Measurements from ENCODE around the gene KRTAP10-5.

Gene KRTAP10-5

DNA sequence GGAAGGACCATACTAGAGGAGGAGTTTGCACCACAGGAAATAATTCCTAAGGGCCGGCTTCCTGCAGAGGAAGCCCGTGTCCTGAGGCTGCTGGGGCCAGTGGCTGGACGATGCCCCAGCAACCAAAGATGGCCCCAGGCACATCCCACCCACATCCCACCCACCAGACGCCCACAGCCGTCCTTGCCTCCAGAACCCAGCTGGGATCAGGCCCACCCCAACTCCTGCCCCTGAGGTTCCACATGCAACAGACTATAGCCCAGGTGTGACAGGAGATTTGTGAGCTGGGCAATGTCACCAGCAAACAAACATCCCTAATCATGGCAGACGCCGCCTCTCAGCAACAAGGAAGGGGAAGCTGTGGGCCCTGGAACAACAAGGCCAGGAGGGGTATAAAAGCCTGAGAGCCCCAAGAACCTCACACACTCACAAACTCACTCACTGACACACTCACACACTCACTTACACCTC lies 46.3 kb upstream of the KRTAP10-5 start, which contains the start of gene KRTAP10-9:
Gene KRTAP10-9 (plus strand): TSS at position 421 of the 471 bp plus-strand sequence. CDS start 79 bp downstream, outside the sequence.
- H2BK5ac ChIP-seq (ENCODE audit: low read length) = no peak within 1 kb of the TSS
- peak within 1 kb of the TSS; percentile 67 for H3K18ac ChIP-seq (ENCODE audit: low read length)
- DNase-seq (ENCODE audit: low spot score) = no peak
- H3K9me3 ChIP-seq (replicated peaks in 1 of 2; ENCODE audit: control insufficient read depth in 2 of 2, insufficient read depth in 1 of 2, low read depth in 1 of 2, low read length in 2 of 2) = peaks cover 4 to 8% of the 10 kb centered on the region in 2 donors
- WGBS, 2 donors (ENCODE audit: extremely low coverage in 2 of 2, insufficient read length in 2 of 2, insufficient replicate concordance in 1 of 2) = no CpG with 5 or more reads among the region's 7 CpGs
- no peaks in the 10 kb centered on the region for H3K4me1 ChIP-seq (ENCODE audit: control insufficient read depth in 2 of 2, insufficient read depth in 1 of 2, low read depth in 1 of 2, low read length in 2 of 2)
- no peak within 1 kb of the TSS for H2BK15ac ChIP-seq (ENCODE audit: low read length)
- H3K23ac ChIP-seq (ENCODE audit: low read depth, low read length, poor library complexity) = no peak within 1 kb of the TSS
- no peaks in the 10 kb centered on the region for H3K79me1 ChIP-seq (ENCODE audit: low read depth, low read length)
- no peak within 1 kb of the TSS for H3K9ac ChIP-seq (ENCODE audit: low read depth, low read length, poor library complexity)
- no peak within 1 kb of the TSS for H2AFZ ChIP-seq (ENCODE audit: low read length)
- peak within 1 kb of the TSS in 1 of 2 donors; percentile 28 for H3K4me3 ChIP-seq (ENCODE audit: low read length in 2 of 2)
- H3K14ac ChIP-seq (ENCODE audit: low read length) = peak within 1 kb of the TSS; percentile 28
- H3K36me3 ChIP-seq (replicated peaks in 1 of 2; ENCODE audit: control insufficient read depth in 2 of 2, insufficient read depth in 2 of 2, low read length in 2 of 2) = no peaks in the 10 kb centered on the region
- no peak within 1 kb of the TSS for H2BK120ac ChIP-seq (ENCODE audit: low read depth, low read length)
- H3K27ac ChIP-seq (replicated peaks; ENCODE audit: low read length) = no peak within 1 kb of the TSS
- no peak within 1 kb of the TSS for H3K4ac ChIP-seq (ENCODE audit: low read length)
- H4K91ac ChIP-seq (ENCODE audit: low read depth, low read length, poor library complexity) = no peak within 1 kb of the TSS
- no peak within 1 kb of the TSS for H3K4me2 ChIP-seq (ENCODE audit: insufficient read depth, low read length, poor library complexity, severe bottlenecking)
- H2AK5ac ChIP-seq (ENCODE audit: low read depth, low read length) = no peak within 1 kb of the TSS
- H3K27me3 ChIP-seq (ENCODE audit: control insufficient read depth in 3 of 3, insufficient read depth in 3 of 3, low read depth in 1 of 3, low read length in 3 of 3) = no peaks in the 10 kb centered on the region
- peak within 1 kb of the TSS; percentile 77 for H4K8ac ChIP-seq (ENCODE audit: low read depth, low read length)
- H2BK12ac ChIP-seq (ENCODE audit: low read length) = peak within 1 kb of the TSS; percentile 92

DNA sequence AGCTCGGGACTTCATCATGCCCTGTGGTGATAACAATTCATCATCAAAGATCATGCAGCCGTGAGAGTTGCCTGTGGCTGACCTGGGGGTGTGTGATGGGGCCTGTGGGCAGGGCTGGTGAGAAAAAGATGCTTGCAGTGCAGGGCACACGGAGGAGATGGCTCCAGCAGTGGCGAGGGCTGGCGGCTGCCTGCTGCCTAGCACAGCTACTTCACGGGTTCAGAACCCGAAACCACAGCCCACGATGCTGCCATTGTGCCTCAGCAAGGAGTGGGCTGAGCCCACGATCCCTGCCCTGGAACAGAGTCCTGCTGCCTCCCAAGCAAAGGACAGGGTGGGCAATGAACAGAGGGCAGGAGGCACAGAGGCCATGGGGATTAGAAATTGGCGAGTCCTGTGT lies 45.9 kb upstream of the KRTAP10-5 start:
- Histone ChIP-seq H3K23ac (ENCODE audit: low read depth, low read length, poor library complexity) (no peak overlapping the region), H2BK120ac (ENCODE audit: low read depth, low read length) (no peak overlapping the region), H3K18ac (ENCODE audit: low read length) (peak overlapping the region; percentile 50), H3K4me3 (ENCODE audit: low read length in 2 of 2) (no peak overlapping the region), H3K4me1 (ENCODE audit: control insufficient read depth in 2 of 2, insufficient read depth in 1 of 2, low read depth in 1 of 2, low read length in 2 of 2) (no peaks in the 10 kb centered on the region), H2AK5ac (ENCODE audit: low read depth, low read length) (no peak overlapping the region), H3K4me2 (ENCODE audit: insufficient read depth, low read length, poor library complexity, severe bottlenecking) (no peak overlapping the region), H3K14ac (ENCODE audit: low read length) (no peak overlapping the region), H4K91ac (ENCODE audit: low read depth, low read length, poor library complexity) (no peak overlapping the region), H4K8ac (ENCODE audit: low read depth, low read length) (no peak overlapping the region), H3K27ac (replicated peaks; ENCODE audit: low read length) (no peak overlapping the region), H2AFZ (ENCODE audit: low read length) (no peak overlapping the region), H3K9ac (ENCODE audit: low read depth, low read length, poor library complexity) (no peak overlapping the region), H3K79me1 (ENCODE audit: low read depth, low read length) (no peaks in the 10 kb centered on the region), H2BK15ac (ENCODE audit: low read length) (no peak overlapping the region), H3K9me3 (replicated peaks in 1 of 2; ENCODE audit: control insufficient read depth in 2 of 2, insufficient read depth in 1 of 2, low read depth in 1 of 2, low read length in 2 of 2) (peaks cover 4 to 8% of the 10 kb centered on the region in 2 donors), H3K4ac (ENCODE audit: low read length) (no peak overlapping the region), H2BK12ac (ENCODE audit: low read length) (no peak overlapping the region), H2BK5ac (ENCODE audit: low read length) (no peak overlapping the region), H3K27me3 (ENCODE audit: control insufficient read depth in 3 of 3, insufficient read depth in 3 of 3, low read depth in 1 of 3, low read length in 3 of 3) (no peaks in the 10 kb centered on the region), H3K36me3 (replicated peaks in 1 of 2; ENCODE audit: control insufficient read depth in 2 of 2, insufficient read depth in 2 of 2, low read length in 2 of 2) (no peaks in the 10 kb centered on the region)
- no peak for DNase-seq (ENCODE audit: low spot score)
- WGBS, 2 donors (ENCODE audit: extremely low coverage in 2 of 2, insufficient read length in 2 of 2, insufficient replicate concordance in 1 of 2) = no CpG with 5 or more reads among the region's 10 CpGs

DNA sequence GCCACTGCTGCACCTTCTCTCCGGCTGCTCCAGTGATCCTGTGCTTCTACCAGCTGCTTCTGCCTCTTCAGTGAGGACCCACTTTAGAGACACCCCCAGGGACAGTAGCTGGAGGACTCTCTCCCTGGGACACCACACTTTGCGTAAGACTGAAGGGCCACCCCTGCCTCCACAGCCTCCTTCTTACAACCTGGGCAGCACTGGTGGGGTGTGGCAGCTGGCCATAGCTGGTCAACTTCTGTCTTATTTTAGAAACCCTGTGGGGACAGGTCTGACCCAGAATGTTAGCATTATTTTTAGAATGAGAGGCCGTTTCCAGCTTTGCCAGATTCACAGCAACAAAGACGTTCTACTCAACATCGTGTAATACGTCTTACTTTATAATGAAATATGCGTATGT lies 45.4 kb upstream of the KRTAP10-5 start:
- H2BK5ac ChIP-seq (ENCODE audit: low read length) = no peak overlapping the region
- no peak overlapping the region for H4K8ac ChIP-seq (ENCODE audit: low read depth, low read length)
- no peak overlapping the region for H3K23ac ChIP-seq (ENCODE audit: low read depth, low read length, poor library complexity)
- H3K9me3 ChIP-seq (replicated peaks in 1 of 2; ENCODE audit: control insufficient read depth in 2 of 2, insufficient read depth in 1 of 2, low read depth in 1 of 2, low read length in 2 of 2) = peaks cover 4 to 8% of the 10 kb centered on the region in 2 donors
- WGBS, 2 donors (ENCODE audit: extremely low coverage in 2 of 2, insufficient read length in 2 of 2, insufficient replicate concordance in 1 of 2) = no CpG with 5 or more reads among the region's 7 CpGs
- no peak overlapping the region for H2BK12ac ChIP-seq (ENCODE audit: low read length)
- no peaks in the 10 kb centered on the region for H3K4me1 ChIP-seq (ENCODE audit: control insufficient read depth in 2 of 2, insufficient read depth in 1 of 2, low read depth in 1 of 2, low read length in 2 of 2)
- H4K91ac ChIP-seq (ENCODE audit: low read depth, low read length, poor library complexity) = no peak overlapping the region
- H2AFZ ChIP-seq (ENCODE audit: low read length) = no peak overlapping the region
- no peak overlapping the region for H3K4ac ChIP-seq (ENCODE audit: low read length)
- H3K79me1 ChIP-seq (ENCODE audit: low read depth, low read length) = no peaks in the 10 kb centered on the region
- H3K14ac ChIP-seq (ENCODE audit: low read length) = no peak overlapping the region
- H3K9ac ChIP-seq (ENCODE audit: low read depth, low read length, poor library complexity) = no peak overlapping the region
- no peak overlapping the region for H3K18ac ChIP-seq (ENCODE audit: low read length)
- no peaks in the 10 kb centered on the region for H3K27me3 ChIP-seq (ENCODE audit: control insufficient read depth in 3 of 3, insufficient read depth in 3 of 3, low read depth in 1 of 3, low read length in 3 of 3)
- no peak overlapping the region for H3K4me2 ChIP-seq (ENCODE audit: insufficient read depth, low read length, poor library complexity, severe bottlenecking)
- no peak overlapping the region for H2BK120ac ChIP-seq (ENCODE audit: low read depth, low read length)
- no peaks in the 10 kb centered on the region for H3K36me3 ChIP-seq (replicated peaks in 1 of 2; ENCODE audit: control insufficient read depth in 2 of 2, insufficient read depth in 2 of 2, low read length in 2 of 2)
- H3K4me3 ChIP-seq (ENCODE audit: low read length in 2 of 2) = no peak overlapping the region
- no peak for DNase-seq (ENCODE audit: low spot score)
- H2BK15ac ChIP-seq (ENCODE audit: low read length) = no peak overlapping the region
- no peak overlapping the region for H3K27ac ChIP-seq (replicated peaks; ENCODE audit: low read length)
- no peak overlapping the region for H2AK5ac ChIP-seq (ENCODE audit: low read depth, low read length)

DNA sequence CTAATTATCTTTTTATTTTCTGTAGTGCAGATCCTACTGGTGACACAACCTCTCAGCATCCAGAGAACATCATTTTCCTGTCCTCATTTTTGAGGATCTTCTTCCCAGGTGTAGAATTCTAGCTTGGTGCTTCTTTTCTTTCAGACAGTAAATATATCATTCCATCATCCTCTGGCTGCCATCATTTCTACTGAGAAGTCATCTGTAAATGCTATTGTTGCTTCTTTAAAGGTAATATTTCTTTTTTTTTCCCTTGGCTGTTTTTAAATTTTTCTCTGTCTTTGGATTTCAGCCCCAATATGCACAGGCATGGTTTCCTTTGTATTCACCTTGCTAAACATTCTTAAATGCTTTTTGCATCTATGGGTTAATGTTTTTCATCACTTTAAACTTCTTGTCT lies 43.2 kb upstream of the KRTAP10-5 start:
- no peak overlapping the region for H3K23ac ChIP-seq (ENCODE audit: low read depth, low read length, poor library complexity)
- no peak overlapping the region for H2BK120ac ChIP-seq (ENCODE audit: low read depth, low read length)
- H3K36me3 ChIP-seq (replicated peaks in 1 of 2; ENCODE audit: control insufficient read depth in 2 of 2, insufficient read depth in 2 of 2, low read length in 2 of 2) = no peaks in the 10 kb centered on the region
- no peak overlapping the region for H3K14ac ChIP-seq (ENCODE audit: low read length)
- H2AFZ ChIP-seq (ENCODE audit: low read length) = no peak overlapping the region
- no peak for DNase-seq (ENCODE audit: low spot score)
- H4K91ac ChIP-seq (ENCODE audit: low read depth, low read length, poor library complexity) = no peak overlapping the region
- no peak overlapping the region for H3K9ac ChIP-seq (ENCODE audit: low read depth, low read length, poor library complexity)
- H3K4me1 ChIP-seq (ENCODE audit: control insufficient read depth in 2 of 2, insufficient read depth in 1 of 2, low read depth in 1 of 2, low read length in 2 of 2) = no peaks in the 10 kb centered on the region
- no peak overlapping the region for H3K4me2 ChIP-seq (ENCODE audit: insufficient read depth, low read length, poor library complexity, severe bottlenecking)
- peaks cover 8 to 10% of the 10 kb centered on the region in 2 donors for H3K9me3 ChIP-seq (replicated peaks in 1 of 2; ENCODE audit: control insufficient read depth in 2 of 2, insufficient read depth in 1 of 2, low read depth in 1 of 2, low read length in 2 of 2)
- no peak overlapping the region for H3K4ac ChIP-seq (ENCODE audit: low read length)
- no peak overlapping the region for H3K18ac ChIP-seq (ENCODE audit: low read length)
- H2BK15ac ChIP-seq (ENCODE audit: low read length) = no peak overlapping the region
- no peaks in the 10 kb centered on the region for H3K79me1 ChIP-seq (ENCODE audit: low read depth, low read length)
- no peak overlapping the region for H4K8ac ChIP-seq (ENCODE audit: low read depth, low read length)
- no peak overlapping the region for H2BK5ac ChIP-seq (ENCODE audit: low read length)
- no peak overlapping the region for H3K27ac ChIP-seq (replicated peaks; ENCODE audit: low read length)
- no peak overlapping the region for H2BK12ac ChIP-seq (ENCODE audit: low read length)
- H2AK5ac ChIP-seq (ENCODE audit: low read depth, low read length) = no peak overlapping the region
- H3K4me3 ChIP-seq (ENCODE audit: low read length in 2 of 2) = no peak overlapping the region
- no peaks in the 10 kb centered on the region for H3K27me3 ChIP-seq (ENCODE audit: control insufficient read depth in 3 of 3, insufficient read depth in 3 of 3, low read depth in 1 of 3, low read length in 3 of 3)

Measured in neuronal stem cell (in vitro differentiated cells).